ENCODE measurements around the gene SUSD2. TPM values are rescaled to one million over a fixed set of nuclear protein-coding genes. Genes with fewer than 3 reads are reported as not detected.

SUSD2 gene
- total and polyA plus RNA-seq, 4 donors: 0.14 to 2.5 (median 0.52) TPM

- Histone ChIP-seq H3K27me3 (ENCODE audit: control insufficient read depth in 4 of 4, insufficient read depth in 4 of 4, low read length in 3 of 4) (no peaks in the 10 kb centered on the region), H3K27ac (ENCODE audit: low read depth in 1 of 2, low read length in 2 of 2) (no peak overlapping the region), H3K36me3 (ENCODE audit: control insufficient read depth in 4 of 4, insufficient read depth in 3 of 4, low read depth in 1 of 4, low read length in 3 of 4) (no peaks in the 10 kb centered on the region), H3K4me3 (ENCODE audit: low read depth in 1 of 3, low read length in 3 of 3) (no peak overlapping the region), H3K9ac (ENCODE audit: low read depth in 1 of 2, low read length in 2 of 2) (no peak overlapping the region), H3K9me3 (ENCODE audit: control insufficient read depth in 4 of 4, low read length in 3 of 4) (no peaks in the 10 kb centered on the region), H3K4me1 (ENCODE audit: control insufficient read depth in 4 of 4, insufficient read depth in 4 of 4, low read length in 3 of 4) (peaks cover 0 to 8% (median 6%) of the 10 kb centered on the region in 4 donors)
- 90% methylated on average over 16 of the region's 16 CpGs for WGBS
- DNase-seq (ENCODE audit: low spot score): no peak
- TF ChIP-seq GABPA (IDR thresholded peaks at IDR 0.05 in 1 of 2, conservative IDR thresholded peaks at IDR 0.05 in 1 of 2): no peak
Observed at GRCh38 chr22:24185001-24185500, 3.8 kb downstream of the SUSD2 start.

GRCh38 chr22:24185501-24186351, 4.4 kb downstream of the SUSD2 start:
- Histone ChIP-seq H3K9ac (ENCODE audit: low read depth in 1 of 2, low read length in 2 of 2) (no peak overlapping the region), H3K9me3 (ENCODE audit: control insufficient read depth in 4 of 4, low read length in 3 of 4) (no peaks in the 10 kb centered on the region), H3K4me3 (ENCODE audit: low read depth in 1 of 3, low read length in 3 of 3) (no peak overlapping the region), H3K36me3 (ENCODE audit: control insufficient read depth in 4 of 4, insufficient read depth in 3 of 4, low read depth in 1 of 4, low read length in 3 of 4) (no peaks in the 10 kb centered on the region), H3K27me3 (ENCODE audit: control insufficient read depth in 4 of 4, insufficient read depth in 4 of 4, low read length in 3 of 4) (no peaks in the 10 kb centered on the region), H3K27ac (ENCODE audit: low read depth in 1 of 2, low read length in 2 of 2) (no peak overlapping the region), H3K4me1 (ENCODE audit: control insufficient read depth in 4 of 4, insufficient read depth in 4 of 4, low read length in 3 of 4) (peaks cover 0 to 8% (median 6%) of the 10 kb centered on the region in 4 donors)
- TF ChIP-seq RAD21 (IDR thresholded peaks at IDR 0.05): no peak
- TF ChIP-seq FOXA1 (IDR thresholded peaks at IDR 0.05): no peak
- no peak for TF ChIP-seq SP1 (IDR thresholded peaks at IDR 0.05)
- no peak for TF ChIP-seq HNF4A (conservative IDR thresholded peaks at IDR 0.05)
- TF ChIP-seq EGR1 (IDR thresholded peaks at IDR 0.05; ENCODE audit: low read depth in 2 of 2): no peak
- no peak for TF ChIP-seq ATF3 (IDR thresholded peaks at IDR 0.05)
- no peak for TF ChIP-seq GABPA (IDR thresholded peaks at IDR 0.05 in 1 of 2, conservative IDR thresholded peaks at IDR 0.05 in 1 of 2)
- no peak for TF ChIP-seq HNF4G (IDR thresholded peaks at IDR 0.05)
- no peak for TF ChIP-seq NR2F2 (IDR thresholded peaks at IDR 0.05)
- no peak for TF ChIP-seq CTCF (IDR thresholded peaks at IDR 0.05; ENCODE audit: low read depth, low read length, missing input control)
- WGBS: 95% methylated on average over 51 of the region's 51 CpGs
- no peak for DNase-seq (ENCODE audit: low spot score)

- H3K27ac ChIP-seq (ENCODE audit: low read depth in 1 of 2, low read length in 2 of 2): no peak overlapping the region
- no peaks in the 10 kb centered on the region for H3K36me3 ChIP-seq (ENCODE audit: control insufficient read depth in 4 of 4, insufficient read depth in 3 of 4, low read depth in 1 of 4, low read length in 3 of 4)
- H3K27me3 ChIP-seq (ENCODE audit: control insufficient read depth in 4 of 4, insufficient read depth in 4 of 4, low read length in 3 of 4): no peaks in the 10 kb centered on the region
- WGBS: 89% methylated on average over 15 of the region's 15 CpGs
- peaks cover 0 to 5% (median 4%) of the 10 kb centered on the region in 4 donors for H3K4me1 ChIP-seq (ENCODE audit: control insufficient read depth in 4 of 4, insufficient read depth in 4 of 4, low read length in 3 of 4)
- H3K9me3 ChIP-seq (ENCODE audit: control insufficient read depth in 4 of 4, low read length in 3 of 4): no peaks in the 10 kb centered on the region
- DNase-seq (ENCODE audit: low spot score): no peak
- no peak overlapping the region for H3K9ac ChIP-seq (ENCODE audit: low read depth in 1 of 2, low read length in 2 of 2)
- H3K4me3 ChIP-seq (ENCODE audit: low read depth in 1 of 3, low read length in 3 of 3): no peak overlapping the region
- TF ChIP-seq GABPA (IDR thresholded peaks at IDR 0.05 in 1 of 2, conservative IDR thresholded peaks at IDR 0.05 in 1 of 2): no peak
- no peak for TF ChIP-seq HNF4G (IDR thresholded peaks at IDR 0.05)
- no peak for TF ChIP-seq MAX (IDR thresholded peaks at IDR 0.05)
- no peak for TF ChIP-seq NR2F2 (IDR thresholded peaks at IDR 0.05)
- TF ChIP-seq HNF4A (conservative IDR thresholded peaks at IDR 0.05): no peak
- TF ChIP-seq FOXA1 (IDR thresholded peaks at IDR 0.05): no peak
- TF ChIP-seq RAD21 (IDR thresholded peaks at IDR 0.05): no peak
- no peak for TF ChIP-seq CTCF (IDR thresholded peaks at IDR 0.05; ENCODE audit: low read depth, low read length, missing input control)
- no peak for TF ChIP-seq REST (IDR thresholded peaks at IDR 0.05)
Observed at GRCh38 chr22:24186352-24186740, 5.1 kb downstream of the SUSD2 start.
